Stimulated activated CD4-positive, alpha-beta T cell treated with anti-CD3 and anti-CD28 coated beads, Interleukin-15, amount 100 ng/mL, for 48 hours (primary cell): ENCODE results near the gene NR1D1.
"Not testable (repeated sequence)": the region's sequence is repeated elsewhere in the genome, so short reads cannot be mapped to it uniquely, and the experiment has no call there.

ENCODE experiments used
- DNase-seq, 2 donors: peaks; one replicate each; pipeline ENCODE4 v3.0.0-alpha.2; 2020; ENCODE audit warnings: low read depth in 2 of 2

Gene NR1D1

DNA sequence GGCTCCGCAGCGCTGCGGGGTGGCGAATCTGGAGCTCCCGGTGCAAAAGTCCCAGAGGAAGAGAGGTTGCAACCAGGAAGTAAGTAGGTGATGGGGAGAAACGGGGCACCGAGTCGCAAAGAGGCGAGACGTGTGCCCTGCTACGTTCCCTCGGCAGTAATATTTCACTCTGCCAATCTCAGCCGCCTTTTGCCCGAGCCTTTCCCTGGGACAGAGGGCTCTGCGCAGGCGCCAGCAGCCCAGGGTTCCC lies at the start of gene NR1D1:
Gene NR1D1, minus strand, starts transcription at position 171 of the 250 bp plus-strand sequence. CDS start 495 bp downstream, outside the sequence.
- DNase-seq: no peak

- DNase-seq: no peak
These were observed 48.1 kb upstream of the NR1D1 start for GRCh38 chr17:40148527-40148926.

DNA sequence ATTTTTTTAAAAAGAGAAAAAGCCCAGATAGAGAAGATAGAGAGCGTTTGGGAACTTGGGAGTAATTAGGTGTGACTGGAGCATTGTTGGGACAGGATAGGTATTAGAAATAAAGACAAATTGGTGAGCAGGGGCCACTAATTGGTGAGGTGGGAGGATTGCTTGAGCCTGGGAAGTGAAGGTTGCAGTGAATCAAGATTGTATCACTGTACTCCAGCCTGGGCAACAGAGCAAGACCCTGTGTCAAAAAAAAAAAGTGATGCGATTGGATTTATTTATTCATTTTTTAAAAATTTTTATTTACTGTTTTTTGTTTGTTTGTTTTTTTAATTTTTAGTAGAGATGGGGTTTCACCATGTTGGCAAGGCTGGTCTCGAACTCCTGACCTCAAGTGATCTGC lies 45.1 kb upstream of the NR1D1 start:
- no peak for DNase-seq

DNA sequence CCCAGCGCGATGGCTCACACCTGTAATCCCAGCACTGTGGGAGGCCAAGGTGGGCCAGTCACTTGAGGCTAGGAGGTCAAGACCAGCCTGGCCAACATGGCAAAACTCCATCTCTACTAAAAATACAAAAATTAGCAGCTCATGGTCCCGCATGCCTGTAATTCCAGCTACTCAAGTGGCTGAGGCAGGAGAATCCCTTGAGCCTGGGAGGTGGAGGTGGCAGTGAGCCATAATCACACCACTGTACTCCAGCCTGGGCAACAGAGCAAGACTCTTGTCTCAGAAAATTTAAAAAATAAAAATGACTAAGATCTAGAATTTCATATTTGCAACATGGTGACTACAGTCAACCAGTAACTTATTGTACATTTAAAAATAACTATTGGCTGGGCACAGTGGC lies 42.8 kb upstream of the NR1D1 start:
- DNase-seq: not testable (repeated sequence)

DNA sequence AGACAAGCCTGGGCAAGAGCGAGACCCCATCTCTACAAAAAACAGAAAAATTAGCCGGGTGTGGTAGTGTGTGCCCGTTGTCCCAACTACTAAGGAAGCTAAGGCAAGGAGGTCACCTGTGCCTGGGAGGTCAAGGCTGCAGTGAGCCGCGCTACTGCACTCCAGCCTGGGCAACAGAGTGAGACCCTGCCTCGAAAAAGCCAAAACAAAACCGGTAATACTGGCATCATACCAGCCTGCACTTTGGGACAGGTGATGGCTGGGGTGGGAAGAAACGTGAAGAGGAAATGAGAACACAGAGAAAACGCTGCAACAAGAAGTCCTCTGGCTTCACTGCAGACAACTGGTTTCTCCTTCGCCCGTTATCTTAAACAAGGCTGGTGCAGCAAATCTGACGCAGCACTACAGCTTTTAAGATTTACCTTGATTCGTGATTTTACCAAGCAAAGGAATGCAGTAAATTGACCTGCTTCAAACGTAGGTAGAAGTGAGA lies 39.2 kb upstream of the NR1D1 start:
- DNase-seq: no peak

DNA sequence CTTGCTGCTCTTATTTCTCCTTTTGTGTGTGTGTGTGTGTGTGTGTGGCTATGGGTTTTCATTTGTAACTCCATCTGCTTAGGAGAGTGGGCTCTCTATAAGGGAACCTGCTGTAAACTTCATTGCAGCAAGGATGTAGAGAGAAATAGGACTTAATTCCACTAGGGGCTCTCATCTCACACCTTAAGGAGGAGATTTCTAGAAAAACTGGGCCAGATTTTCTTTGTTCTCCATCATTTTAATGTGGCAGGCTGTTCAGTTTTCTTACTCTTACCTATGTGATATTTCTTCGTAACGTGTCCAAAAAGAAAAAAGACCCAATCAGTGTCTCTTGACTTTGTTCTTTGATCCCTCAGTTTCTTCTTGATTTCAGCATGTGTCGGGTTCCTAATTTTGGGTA lies 35.4 kb upstream of the NR1D1 start:
- DNase-seq: no peak

DNA sequence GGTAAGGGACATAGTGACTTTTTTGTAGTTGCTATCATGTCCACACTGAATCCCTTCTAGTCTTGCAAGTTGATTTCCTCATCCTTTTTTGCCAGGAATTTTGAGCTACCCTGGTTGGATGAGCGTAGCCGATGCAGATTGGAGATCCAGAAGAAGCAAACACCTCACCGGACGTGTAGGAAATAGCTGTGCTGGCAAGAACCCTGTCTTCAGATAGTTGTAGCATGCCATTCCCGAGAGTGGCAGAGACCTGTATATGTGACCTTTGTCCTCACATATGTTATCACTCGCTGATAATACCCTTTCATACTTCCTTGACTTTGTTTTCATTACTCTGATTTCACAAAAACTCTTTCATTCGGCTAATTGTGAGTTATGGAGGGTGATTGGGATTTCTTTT lies 33.8 kb upstream of the NR1D1 start:
- no peak for DNase-seq

- no peak for DNase-seq
These were observed 30.1 kb upstream of the NR1D1 start for GRCh38 chr17:40130352-40131042.

- DNase-seq: no peak
These were observed 29.1 kb upstream of the NR1D1 start for GRCh38 chr17:40129498-40129897.

DNA sequence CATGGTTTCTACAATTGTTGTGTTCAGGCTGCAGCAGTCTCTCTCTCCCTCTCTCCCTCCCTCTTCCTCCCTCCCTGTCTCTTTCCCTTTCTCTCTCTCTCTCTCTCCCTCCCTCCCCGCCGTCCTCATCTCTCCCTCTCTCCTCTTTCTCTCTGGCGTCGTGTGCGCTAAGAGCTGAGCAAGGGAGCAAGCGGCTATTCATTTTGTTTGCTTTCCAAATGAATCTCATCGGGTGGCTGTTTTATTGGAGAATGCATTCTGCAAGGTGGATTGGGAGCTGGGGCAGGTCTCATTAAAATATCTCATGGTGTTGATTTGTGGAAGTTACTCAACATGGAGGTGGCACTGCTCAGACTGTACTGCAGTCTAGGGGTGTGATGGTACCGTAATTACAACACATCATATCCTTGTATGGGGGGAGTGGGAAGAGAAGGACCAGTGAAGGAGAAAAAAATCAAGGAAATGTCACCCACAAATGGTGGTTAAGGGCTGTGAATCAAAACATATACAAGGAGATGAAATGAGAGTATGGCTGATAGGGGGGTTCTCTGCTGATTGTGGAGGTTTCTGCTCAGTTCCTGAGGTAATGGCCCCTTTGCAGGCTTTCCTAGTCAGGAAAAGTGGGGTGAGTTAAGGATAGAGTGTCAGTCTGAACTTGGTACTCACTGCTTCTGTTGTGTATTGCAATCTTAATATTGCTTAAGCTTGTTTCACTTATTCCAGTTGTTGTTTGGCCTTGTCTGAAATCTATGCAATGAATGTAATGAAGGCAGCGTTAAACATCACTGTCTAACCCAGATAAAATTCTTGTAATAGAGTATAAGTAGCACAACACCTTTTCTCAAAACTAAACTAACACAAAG lies 24.1 kb upstream of the NR1D1 start:
- no peak for DNase-seq

DNA sequence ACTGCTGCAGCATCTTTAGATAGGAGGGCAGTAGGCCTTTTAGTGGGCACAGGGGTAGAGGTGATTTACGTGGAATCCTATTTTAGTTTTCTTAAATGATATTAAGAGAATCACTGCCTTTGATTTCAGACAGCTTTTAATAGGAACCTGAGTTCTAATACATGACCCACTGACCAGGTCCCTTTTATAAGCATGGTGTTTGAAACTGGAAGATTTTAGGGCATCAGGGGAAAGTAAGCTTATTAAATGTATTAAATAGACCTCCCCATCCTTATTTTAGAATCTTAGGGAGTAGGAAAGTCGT lies 23.4 kb upstream of the NR1D1 start:
- no peak for DNase-seq

DNA sequence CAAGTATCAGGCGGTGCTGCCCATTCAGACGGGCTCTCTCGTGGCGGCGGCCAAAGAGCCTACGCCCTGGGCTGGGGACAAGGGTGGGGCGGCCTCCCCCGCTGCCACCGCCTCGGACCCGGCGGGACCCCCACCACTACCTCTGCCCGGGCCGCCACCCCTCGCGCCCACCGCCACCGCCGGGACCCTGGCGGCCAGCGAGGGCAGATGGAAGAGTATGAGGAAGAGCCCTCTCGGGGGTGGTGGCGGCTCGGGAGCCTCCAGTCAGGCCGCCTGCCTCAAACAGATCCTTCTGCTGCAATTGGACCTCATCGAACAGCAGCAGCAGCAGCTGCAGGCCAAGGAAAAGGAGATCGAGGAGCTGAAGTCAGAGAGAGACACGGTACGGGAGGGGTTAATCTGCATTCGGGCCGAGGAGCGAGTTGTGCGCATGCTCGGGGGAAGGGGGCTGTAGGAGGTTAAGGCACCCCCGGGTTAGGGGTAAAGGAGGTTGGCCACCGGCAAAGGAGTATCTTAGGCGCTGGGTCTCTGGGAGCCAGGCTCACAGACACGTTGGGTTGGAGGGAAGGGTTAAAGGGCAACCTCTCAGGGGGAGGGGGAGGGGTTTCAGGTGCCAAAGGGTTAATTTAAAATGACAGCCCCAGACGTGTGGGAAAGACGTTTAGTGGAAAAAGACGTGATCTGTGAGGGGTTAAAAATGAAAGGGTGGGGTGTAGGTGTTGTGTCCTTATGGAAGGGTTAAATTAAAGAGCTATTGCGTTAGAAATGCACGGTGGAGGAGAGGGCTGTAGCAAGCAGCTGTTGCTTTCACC lies 22.8 kb upstream of the NR1D1 start:
- DNase-seq: no peak

GRCh38 chr17:40122136-40122998 lies 22.0 kb upstream of the NR1D1 start:
- DNase-seq: no peak

- peak; percentile 70 to 75 for DNase-seq
These were observed 21.1 kb upstream of the NR1D1 start, which contains the start of gene MSL1 for GRCh38 chr17:40121181-40122135. Gene MSL1, plus strand, starts transcription at chr17:40121971. Its CDS starts 642 bp downstream, at chr17:40122613.

- DNase-seq: no peak
These were observed 14.7 kb upstream of the NR1D1 start for GRCh38 chr17:40115101-40115436.

DNA sequence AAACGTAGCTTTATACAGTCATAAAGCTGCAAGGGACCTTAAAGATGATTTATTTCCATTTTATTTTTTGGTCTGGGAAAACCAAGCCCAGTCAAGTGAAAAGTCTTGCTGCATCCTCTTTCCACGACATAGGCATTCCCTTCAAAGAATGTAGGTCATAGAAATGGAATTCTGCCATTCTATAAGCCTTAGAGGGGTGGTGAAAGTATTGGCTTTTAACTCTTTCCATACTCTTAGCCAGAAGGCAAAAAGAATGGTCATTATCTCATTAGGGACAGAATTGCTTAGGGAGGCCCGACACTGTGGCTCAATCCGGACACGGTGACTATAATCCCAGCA lies 13.5 kb upstream of the NR1D1 start:
- no peak for DNase-seq

DNA sequence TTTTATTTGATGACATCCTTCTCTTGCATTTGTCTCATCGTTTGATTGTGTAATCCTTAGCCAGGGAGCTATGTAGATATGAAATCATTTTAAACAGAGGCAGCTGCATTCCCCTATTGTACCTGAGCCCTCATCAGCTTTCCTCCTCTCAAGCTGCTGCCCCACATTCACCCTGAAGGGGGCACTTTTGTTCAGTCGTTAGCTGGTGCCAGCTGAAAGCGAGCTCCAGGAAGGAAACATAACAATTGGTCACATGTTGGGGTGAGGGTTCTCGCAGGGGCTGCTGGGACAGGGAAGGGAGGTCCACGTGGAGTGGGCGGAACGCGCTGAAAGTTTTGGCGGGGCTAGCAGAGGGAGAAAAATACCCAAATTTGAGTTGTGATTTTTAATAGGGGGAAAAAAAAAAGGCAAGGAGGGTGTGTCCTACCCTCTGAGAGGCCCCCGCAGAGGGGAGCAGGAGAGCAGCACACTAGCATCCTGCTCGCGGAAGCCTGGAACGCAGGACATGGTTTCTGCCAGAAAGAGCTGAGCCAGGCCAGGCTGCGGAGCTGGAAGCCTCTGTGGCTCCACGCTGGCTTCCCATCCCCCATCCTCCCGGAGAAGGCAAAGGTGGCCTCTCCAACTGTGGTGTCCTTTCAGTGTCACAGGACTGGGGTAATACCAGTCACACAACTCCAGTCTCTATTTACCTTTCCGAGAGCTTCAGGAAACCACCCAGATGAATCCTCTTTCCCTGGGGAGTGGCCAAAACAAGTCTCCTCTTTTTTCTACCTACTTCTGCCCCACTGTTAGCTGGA lies 12.9 kb upstream of the NR1D1 start:
- DNase-seq: peak; percentile 90

DNA sequence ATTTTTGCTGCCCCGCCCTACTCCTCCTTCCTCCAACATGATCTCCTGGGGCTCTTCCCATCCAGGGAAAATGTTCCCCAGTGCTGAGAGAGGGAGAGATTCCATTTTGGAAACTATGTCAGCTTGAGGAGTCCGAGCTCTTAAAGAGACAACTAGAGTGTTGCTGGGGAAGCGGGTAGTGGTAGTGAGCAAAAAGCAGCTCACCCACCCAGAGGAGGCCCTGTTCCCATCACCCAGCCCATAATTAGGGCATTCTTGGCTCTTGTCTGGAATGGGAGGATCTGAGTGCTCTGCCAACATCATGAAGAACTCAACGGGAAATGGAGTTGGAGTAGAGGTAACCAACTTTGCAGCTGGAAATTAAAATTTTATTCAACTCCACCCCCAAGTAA lies 12.3 kb upstream of the NR1D1 start:
- no peak for DNase-seq

DNA sequence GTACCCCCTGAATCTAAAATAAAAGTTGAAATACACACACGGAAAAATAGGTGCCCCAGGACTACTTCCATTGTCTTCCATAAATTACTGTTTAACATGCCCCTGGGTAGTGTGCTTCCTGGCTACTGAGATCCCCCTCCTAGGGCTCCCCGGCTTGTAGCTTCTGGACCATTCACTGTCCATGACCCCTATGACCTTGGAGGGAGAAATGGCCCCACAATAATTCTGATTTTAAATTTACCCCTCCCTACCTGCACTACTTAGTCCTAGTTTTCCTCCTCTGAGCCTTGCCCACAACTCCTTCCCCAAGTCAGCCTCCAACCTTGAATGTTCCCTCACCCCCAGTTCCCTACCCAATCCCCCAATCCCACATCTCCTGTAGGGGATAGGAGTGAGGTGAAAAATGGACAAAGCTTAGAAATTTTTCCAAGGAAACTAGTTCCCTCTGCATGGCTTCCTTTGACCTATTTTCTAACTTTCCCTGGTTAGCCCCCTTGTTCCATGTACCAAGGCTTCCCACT lies 11.9 kb upstream of the NR1D1 start:
- no peak for DNase-seq
